ENCODE results near the gene DCAF5. TPM values are rescaled to one million over a fixed set of nuclear protein-coding genes. Genes with fewer than 3 reads are reported as not detected.

DCAF5 gene
- total RNA-seq, 1 donor, result 38.7 TPM

GRCh38 chr14:69004731-69005431 is 148.0 kb downstream of the DCAF5 start:
- Histone ChIP-seq H3K9me3 (ENCODE audit: low read depth, low read length) (no peaks in the 10 kb centered on the region), H3K4me1 (ENCODE audit: insufficient read depth, low read length) (peaks cover 22% of the 10 kb centered on the region), H4K20me1 (ENCODE audit: insufficient read depth, low read length) (no peaks in the 10 kb centered on the region), H3K36me3 (ENCODE audit: insufficient read depth, low read length) (no peaks in the 10 kb centered on the region), H3K4me3 (ENCODE audit: insufficient read depth, low read length) (no peak overlapping the region), H3K27ac (ENCODE audit: low read depth, low read length) (peak overlapping the region; percentile 85), H3K79me2 (ENCODE audit: insufficient read depth, low read length) (no peaks in the 10 kb centered on the region), H2AFZ (ENCODE audit: low read length) (peak overlapping the region; percentile 68), H3K27me3 (ENCODE audit: insufficient read depth, low read length) (no peaks in the 10 kb centered on the region), H3K4me2 (ENCODE audit: insufficient read depth, low read length) (peak overlapping the region; percentile 63)
- DNase-seq (ENCODE audit: insufficient read length, low spot score, missing footprints), result no peak
- TF ChIP-seq, protein P1, sequence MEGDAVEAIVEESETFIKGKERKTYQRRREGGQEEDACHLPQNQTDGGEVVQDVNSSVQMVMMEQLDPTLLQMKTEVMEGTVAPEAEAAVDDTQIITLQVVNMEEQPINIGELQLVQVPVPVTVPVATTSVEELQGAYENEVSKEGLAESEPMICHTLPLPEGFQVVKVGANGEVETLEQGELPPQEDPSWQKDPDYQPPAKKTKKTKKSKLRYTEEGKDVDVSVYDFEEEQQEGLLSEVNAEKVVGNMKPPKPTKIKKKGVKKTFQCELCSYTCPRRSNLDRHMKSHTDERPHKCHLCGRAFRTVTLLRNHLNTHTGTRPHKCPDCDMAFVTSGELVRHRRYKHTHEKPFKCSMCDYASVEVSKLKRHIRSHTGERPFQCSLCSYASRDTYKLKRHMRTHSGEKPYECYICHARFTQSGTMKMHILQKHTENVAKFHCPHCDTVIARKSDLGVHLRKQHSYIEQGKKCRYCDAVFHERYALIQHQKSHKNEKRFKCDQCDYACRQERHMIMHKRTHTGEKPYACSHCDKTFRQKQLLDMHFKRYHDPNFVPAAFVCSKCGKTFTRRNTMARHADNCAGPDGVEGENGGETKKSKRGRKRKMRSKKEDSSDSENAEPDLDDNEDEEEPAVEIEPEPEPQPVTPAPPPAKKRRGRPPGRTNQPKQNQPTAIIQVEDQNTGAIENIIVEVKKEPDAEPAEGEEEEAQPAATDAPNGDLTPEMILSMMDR (IDR thresholded peaks at IDR 0.05; ENCODE audit: extremely low read depth, low read depth, low read length), result no peak

DNA sequence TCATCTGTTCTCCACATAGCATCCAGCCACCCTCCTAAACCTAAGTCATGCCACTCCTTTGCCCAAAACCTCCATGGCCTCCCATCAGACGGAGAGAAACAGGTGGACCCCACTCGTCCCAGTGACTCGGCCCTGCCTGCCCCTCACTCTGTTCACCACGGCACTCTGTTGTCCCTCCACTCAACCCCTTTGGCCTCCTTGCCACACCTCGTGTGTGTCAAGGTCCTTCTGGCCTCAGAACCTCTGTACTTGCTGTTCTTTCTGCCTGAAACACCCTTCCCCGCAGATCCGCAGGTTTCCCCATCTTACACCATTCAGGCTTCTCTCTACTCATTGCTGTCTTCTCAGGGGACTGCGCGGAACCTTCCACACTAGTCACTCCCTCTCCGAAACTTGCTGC is 149.3 kb downstream of the DCAF5 start:
- no peak for DNase-seq (ENCODE audit: insufficient read length, low spot score, missing footprints)
- H3K27ac ChIP-seq (ENCODE audit: low read depth, low read length), result no peak overlapping the region
- H4K20me1 ChIP-seq (ENCODE audit: insufficient read depth, low read length), result no peaks in the 10 kb centered on the region
- no peak overlapping the region for H3K4me3 ChIP-seq (ENCODE audit: insufficient read depth, low read length)
- no peaks in the 10 kb centered on the region for H3K9me3 ChIP-seq (ENCODE audit: low read depth, low read length)
- no peaks in the 10 kb centered on the region for H3K36me3 ChIP-seq (ENCODE audit: insufficient read depth, low read length)
- TF ChIP-seq, protein P1 (IDR thresholded peaks at IDR 0.05; ENCODE audit: extremely low read depth, low read depth, low read length), result no peak
- no peak overlapping the region for H2AFZ ChIP-seq (ENCODE audit: low read length)
- peaks cover 20% of the 10 kb centered on the region for H3K4me1 ChIP-seq (ENCODE audit: insufficient read depth, low read length)
- H3K79me2 ChIP-seq (ENCODE audit: insufficient read depth, low read length), result no peaks in the 10 kb centered on the region
- no peaks in the 10 kb centered on the region for H3K27me3 ChIP-seq (ENCODE audit: insufficient read depth, low read length)
- no peak overlapping the region for H3K4me2 ChIP-seq (ENCODE audit: insufficient read depth, low read length)

GRCh38 chr14:69002069-69002468 is 150.8 kb downstream of the DCAF5 start:
- Histone ChIP-seq H3K27me3 (ENCODE audit: insufficient read depth, low read length) (no peaks in the 10 kb centered on the region), H4K20me1 (ENCODE audit: insufficient read depth, low read length) (no peaks in the 10 kb centered on the region), H3K36me3 (ENCODE audit: insufficient read depth, low read length) (no peaks in the 10 kb centered on the region), H3K27ac (ENCODE audit: low read depth, low read length) (no peak overlapping the region), H2AFZ (ENCODE audit: low read length) (peak overlapping the region; percentile 49), H3K4me3 (ENCODE audit: insufficient read depth, low read length) (no peak overlapping the region), H3K9me3 (ENCODE audit: low read depth, low read length) (no peaks in the 10 kb centered on the region), H3K79me2 (ENCODE audit: insufficient read depth, low read length) (no peaks in the 10 kb centered on the region), H3K4me2 (ENCODE audit: insufficient read depth, low read length) (no peak overlapping the region), H3K4me1 (ENCODE audit: insufficient read depth, low read length) (peaks cover 16% of the 10 kb centered on the region)
- TF ChIP-seq, protein P1 (IDR thresholded peaks at IDR 0.05; ENCODE audit: extremely low read depth, low read depth, low read length), result peak; percentile 39
- DNase-seq (ENCODE audit: insufficient read length, low spot score, missing footprints), result peak; percentile 65

- TF ChIP-seq, protein P1 (IDR thresholded peaks at IDR 0.05; ENCODE audit: extremely low read depth, low read depth, low read length), result no peak
- Histone ChIP-seq H3K36me3 (ENCODE audit: insufficient read depth, low read length) (no peaks in the 10 kb centered on the region), H3K4me3 (ENCODE audit: insufficient read depth, low read length) (no peak overlapping the region), H2AFZ (ENCODE audit: low read length) (no peak overlapping the region), H3K27me3 (ENCODE audit: insufficient read depth, low read length) (no peaks in the 10 kb centered on the region), H3K79me2 (ENCODE audit: insufficient read depth, low read length) (no peaks in the 10 kb centered on the region), H3K9me3 (ENCODE audit: low read depth, low read length) (no peaks in the 10 kb centered on the region), H3K4me2 (ENCODE audit: insufficient read depth, low read length) (no peak overlapping the region), H4K20me1 (ENCODE audit: insufficient read depth, low read length) (no peaks in the 10 kb centered on the region), H3K4me1 (ENCODE audit: insufficient read depth, low read length) (peaks cover 16% of the 10 kb centered on the region), H3K27ac (ENCODE audit: low read depth, low read length) (no peak overlapping the region)
- DNase-seq (ENCODE audit: insufficient read length, low spot score, missing footprints), result no peak
Measured at GRCh38 chr14:69001375-69001774, 151.5 kb downstream of the DCAF5 start.

Small RNA genes lying within 50 kb of the gene (small RNA-seq; reads per million reads assigned to genes)
- gene RF00019 (not detected), gene RPS29P1 (not detected)

Other genes with a start within 250 kb of the DCAF5 start
- 444 and 447 TPM in 2 replicates for gene ACTN1, start 173.8 kb downstream of the DCAF5 start, total RNA-seq
- 18.9 and 19.9 TPM in 2 replicates for gene EXD2, start 38.4 kb upstream of the DCAF5 start, total RNA-seq
- gene GALNT16, start 107.0 kb upstream of the DCAF5 start, total RNA-seq, result 4.0 and 4.1 TPM in 2 replicates
- gene ERH, start 245.2 kb upstream of the DCAF5 start, total RNA-seq, result 71.9 and 75.3 TPM in 2 replicates
- 131 and 163 TPM in 2 replicates for gene SLC39A9, start 245.6 kb upstream of the DCAF5 start, total RNA-seq